Transverse colon (tissue), 4 donors: ENCODE results near the gene CDH11. TPM values are rescaled to one million over a fixed set of nuclear protein-coding genes. Genes with fewer than 3 reads are reported as not detected.

Experiments
- DNase-seq: peaks from one replicate; pipeline ENCODE4 v3.0.0-alpha.2; 2019
- H3K27ac ChIP-seq, 4 donors: fragments of 200-600 bp; sonication (generic); 2 replicates each; pipeline ENCODE4 v1.5.1; 2016 to 2018; ENCODE audit warnings: inconsistent platforms in 4 of 4
- H3K27me3 ChIP-seq: fragments of 200-600 bp; sonication (generic); 2 replicates; pipeline ENCODE4 v1.5.1; 2017; ENCODE audit warnings: inconsistent platforms
- H3K36me3 ChIP-seq, 4 donors: fragments of 200-600 bp; sonication (generic); 2 replicates each; pipeline ENCODE4 v1.5.1; 2017 to 2019; ENCODE audit warnings: inconsistent platforms in 4 of 4
- H3K4me1 ChIP-seq, 4 donors: fragments of 200-600 bp; sonication (generic); 2 replicates each; pipeline ENCODE4 v1.5.1; 2017 to 2020; ENCODE audit warnings: inconsistent platforms in 4 of 4
- H3K4me3 ChIP-seq, 4 donors: fragments of 200-600 bp; sonication (generic); 1 replicate in 1 of 4; 2 replicates in 3 of 4; pipeline versions ENCODE4 v1.5.1 to v1.6.1; 2017 to 2019; ENCODE audit warnings: inconsistent platforms in 4 of 4
- H3K9me3 ChIP-seq, 2 donors: fragments of 200-600 bp; sonication (generic); 2 replicates each; pipeline ENCODE4 v1.5.1; 2017 to 2019; ENCODE audit warnings: inconsistent platforms in 2 of 2
- EP300 ChIP-seq: sonication (generic); formaldehyde crosslinking; IDR thresholded peaks from one replicate; pipeline ENCODE4 v1.6.1; 2017; ENCODE audit warnings: antibody characterized with exemption, low read depth
- POLR2A ChIP-seq: fragments of 450-650 bp; IDR thresholded peaks from one replicate; pipeline ENCODE4 v1.6.1; 2016; ENCODE audit warnings: antibody characterized with exemption, mild to moderate bottlenecking, moderate library complexity
- POLR2AphosphoS5 ChIP-seq, 3 donors: sonication (generic); formaldehyde crosslinking; IDR thresholded peaks; one replicate each; pipeline ENCODE4 v1.6.1; 2016; ENCODE audit warnings: antibody characterized with exemption in 3 of 3
- WGBS, 2 donors: methylation state at CpG; one replicate each; pipeline ENCODE4 v1.1.5; 2018; ENCODE audit warnings: low coverage in 1 of 2; 5-methylcytosine and 5-hydroxymethylcytosine counted together
- in situ Hi-C, 4 donors: fragments of 200-750 bp; cut with MboI; loops; one replicate each; pipeline versions ENCODE4 v1.15.0 to v1.15.1; 2017; ENCODE audit warnings: low sequenced_read_pairs in 3 of 4, low pct_ligation_motif_present in 1 of 4, low pct_unique_long_range_greater_than_20kb in 1 of 4
- intact Hi-C: fragments of 100-400 bp; cut with DNase I; formaldehyde crosslinking; loops from one replicate; pipeline ENCODE4 v1.15.1; 2023; ENCODE audit warnings: low total_unique reads
- total RNA-seq, 4 donors: library from RNA; depleted of rRNA; stranded (reverse); fragments of >200 nt; gene quantifications; one replicate each; pipeline ENCODE4 v1.1.0, GENCODE V29; 2016
- TF ChIP-seq, protein P1 (sequence below), 5 experiments: fragments of 200-600 bp in 3 of 5; fragments of 450-650 bp in 2 of 5; sonication (generic) in 3 of 5; IDR thresholded peaks; 1 replicate in 2 of 5; 2 replicates in 3 of 5; pipeline ENCODE4 v1.5.1; 2016 to 2017; ENCODE audit warnings: antibody characterized with exemption in 5 of 5, inconsistent platforms in 3 of 5, mild to moderate bottlenecking in 2 of 5, moderate library complexity in 1 of 5

The CDH11 gene
- total RNA-seq, 4 donors from 2014 or later = 8.2 to 141 (median 9.2) TPM

DNA sequence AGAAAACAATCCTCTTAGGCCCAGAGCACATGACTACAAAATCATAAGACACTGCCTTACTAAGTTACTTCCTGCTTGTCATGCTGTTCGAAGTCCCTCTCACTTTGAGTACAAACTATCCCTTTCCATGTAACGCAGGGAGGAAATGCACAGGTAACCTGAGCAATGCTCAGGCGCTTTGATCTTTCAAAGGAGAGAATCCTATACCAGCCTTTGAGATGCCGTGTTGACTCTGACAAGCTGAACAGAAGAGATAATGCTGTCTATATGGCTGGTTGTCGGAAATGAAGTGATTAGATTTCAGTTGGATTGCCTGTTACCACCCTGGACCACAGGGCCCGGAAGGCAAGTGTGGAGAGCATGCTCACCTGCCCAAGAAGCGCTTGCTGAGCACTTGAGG lies 75.9 kb downstream of the CDH11 start:
- WGBS, 2 donors = 82 to 83% methylated on average over 6 to 7 of the region's 7 CpGs
- no peaks in the 10 kb centered on the region for H3K9me3 ChIP-seq
- H3K4me1 ChIP-seq = no peaks in the 10 kb centered on the region
- H3K27ac ChIP-seq = no peak overlapping the region
- in situ Hi-C loops (no loop called here), intact Hi-C loops (no loop called here)
- TF ChIP-seq EP300 (no peak), POLR2A (no peak), POLR2AphosphoS5 (IDR thresholded peaks at IDR 0.05) (no peak)
- TF ChIP-seq, protein P1, sequence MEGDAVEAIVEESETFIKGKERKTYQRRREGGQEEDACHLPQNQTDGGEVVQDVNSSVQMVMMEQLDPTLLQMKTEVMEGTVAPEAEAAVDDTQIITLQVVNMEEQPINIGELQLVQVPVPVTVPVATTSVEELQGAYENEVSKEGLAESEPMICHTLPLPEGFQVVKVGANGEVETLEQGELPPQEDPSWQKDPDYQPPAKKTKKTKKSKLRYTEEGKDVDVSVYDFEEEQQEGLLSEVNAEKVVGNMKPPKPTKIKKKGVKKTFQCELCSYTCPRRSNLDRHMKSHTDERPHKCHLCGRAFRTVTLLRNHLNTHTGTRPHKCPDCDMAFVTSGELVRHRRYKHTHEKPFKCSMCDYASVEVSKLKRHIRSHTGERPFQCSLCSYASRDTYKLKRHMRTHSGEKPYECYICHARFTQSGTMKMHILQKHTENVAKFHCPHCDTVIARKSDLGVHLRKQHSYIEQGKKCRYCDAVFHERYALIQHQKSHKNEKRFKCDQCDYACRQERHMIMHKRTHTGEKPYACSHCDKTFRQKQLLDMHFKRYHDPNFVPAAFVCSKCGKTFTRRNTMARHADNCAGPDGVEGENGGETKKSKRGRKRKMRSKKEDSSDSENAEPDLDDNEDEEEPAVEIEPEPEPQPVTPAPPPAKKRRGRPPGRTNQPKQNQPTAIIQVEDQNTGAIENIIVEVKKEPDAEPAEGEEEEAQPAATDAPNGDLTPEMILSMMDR (IDR thresholded peaks at IDR 0.05) = no peak
- no peak overlapping the region for H3K4me3 ChIP-seq
- no peak for DNase-seq
- no peaks in the 10 kb centered on the region for H3K27me3 ChIP-seq
- H3K36me3 ChIP-seq = no peaks in the 10 kb centered on the region

DNA sequence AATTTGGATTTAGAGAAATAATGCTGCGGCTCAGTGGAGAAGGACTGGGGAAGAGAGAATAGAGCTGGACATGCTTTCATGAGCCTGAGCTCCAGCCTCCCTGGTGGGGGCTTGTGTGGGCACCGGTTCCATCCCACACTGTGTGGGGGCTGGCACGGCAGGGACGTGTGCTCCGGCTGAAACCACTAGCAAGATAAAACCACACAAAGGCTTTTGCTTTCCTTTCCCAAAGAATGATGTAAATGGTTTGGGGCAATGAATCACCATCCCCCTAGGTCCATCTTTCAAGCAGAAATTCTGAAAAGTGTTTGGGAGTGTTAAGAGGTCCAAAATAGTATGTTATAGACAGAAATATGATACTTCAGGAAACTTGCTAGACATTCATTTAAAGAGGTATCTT lies 77.0 kb downstream of the CDH11 start:
- no peaks in the 10 kb centered on the region for H3K9me3 ChIP-seq
- no peaks in the 10 kb centered on the region for H3K36me3 ChIP-seq
- in situ Hi-C loops (no loop called here), intact Hi-C loops (no loop called here)
- H3K27me3 ChIP-seq = no peaks in the 10 kb centered on the region
- no peaks in the 10 kb centered on the region for H3K4me1 ChIP-seq
- H3K4me3 ChIP-seq = no peak overlapping the region
- no peak for DNase-seq
- 67% methylated on average over 5 of the region's 5 CpGs; no CpG with 5 or more reads in 1 of the 2 donors for WGBS, 2 donors
- no peak overlapping the region for H3K27ac ChIP-seq
- TF ChIP-seq POLR2AphosphoS5 (IDR thresholded peaks at IDR 0.05) (no peak), EP300 (no peak), POLR2A (no peak)
- TF ChIP-seq, protein P1 (IDR thresholded peaks at IDR 0.05) = no peak

DNA sequence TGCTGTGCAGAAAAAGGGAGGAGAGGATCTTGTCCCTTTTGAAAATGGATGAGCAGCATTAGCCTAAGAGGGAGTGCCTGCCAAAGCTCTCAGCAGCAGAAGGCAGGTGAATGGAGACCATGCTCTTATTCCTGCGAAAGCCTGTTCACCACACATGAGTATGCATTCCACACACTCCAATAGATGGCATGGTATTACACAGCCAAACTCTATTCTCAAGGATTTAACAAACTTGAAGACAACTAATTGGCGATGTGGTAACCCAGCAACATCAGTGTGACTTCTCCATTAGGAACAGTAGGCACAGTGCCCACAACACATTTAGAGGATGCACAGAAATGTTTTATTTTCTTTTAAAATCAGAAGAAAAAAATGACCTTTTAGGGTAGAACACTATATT lies 77.8 kb downstream of the CDH11 start:
- intact Hi-C loops = no loop called here

DNA sequence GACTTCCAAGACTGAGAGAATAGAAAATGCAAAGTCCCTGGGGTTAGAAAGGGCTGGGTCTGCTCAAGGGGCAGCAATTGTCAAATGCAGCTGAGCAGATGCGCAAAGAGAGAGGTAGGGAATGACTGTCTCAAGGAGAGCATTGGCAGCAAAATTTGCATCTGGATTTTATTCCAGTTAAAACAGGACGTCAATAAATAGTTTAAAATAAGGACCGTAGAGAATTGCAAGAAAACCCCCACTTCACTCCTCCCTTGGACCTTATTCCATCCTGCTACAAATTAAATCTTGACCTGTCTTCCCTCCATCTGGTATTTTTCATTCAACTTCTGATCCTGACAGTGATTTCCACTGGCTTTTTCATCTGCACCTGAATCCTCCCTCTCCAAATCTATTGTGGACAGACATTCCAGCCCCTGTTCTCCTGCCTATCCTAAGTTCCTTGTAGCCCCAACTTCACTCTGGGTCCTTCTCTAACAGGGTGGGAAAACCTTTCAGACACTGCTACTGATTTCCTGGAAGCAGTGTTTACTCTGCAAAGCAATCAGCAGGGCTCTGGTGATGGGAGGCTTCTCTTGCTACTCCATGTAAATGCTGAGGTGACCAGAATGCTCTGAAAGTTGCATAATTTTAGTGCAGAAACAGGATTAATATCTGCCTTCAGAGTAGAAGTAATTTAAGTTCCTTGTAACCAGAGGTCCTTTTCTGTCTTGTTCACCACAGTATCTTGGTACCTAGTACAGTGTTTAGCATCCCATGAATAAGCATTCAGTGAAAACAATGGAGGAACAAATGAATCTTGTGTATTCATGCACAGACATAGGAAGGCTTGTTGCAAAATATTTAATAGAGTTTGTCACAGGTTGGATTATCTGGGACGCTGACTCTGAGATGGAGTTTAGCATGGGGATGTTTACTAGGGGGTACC lies 79.2 kb downstream of the CDH11 start:
- TF ChIP-seq, protein P1 (IDR thresholded peaks at IDR 0.05) = no peak
- TF ChIP-seq POLR2AphosphoS5 (IDR thresholded peaks at IDR 0.05) = no peak
- TF ChIP-seq EP300 = no peak
- no peak for TF ChIP-seq POLR2A
- no peaks in the 10 kb centered on the region for H3K36me3 ChIP-seq
- DNase-seq = no peak
- intact Hi-C loops = no loop called here
- H3K27me3 ChIP-seq = no peaks in the 10 kb centered on the region
- H3K4me3 ChIP-seq = no peak overlapping the region
- no peak overlapping the region for H3K27ac ChIP-seq
- WGBS, 2 donors = 78 to 80% methylated on average over 3 to 4 of the region's 4 CpGs
- in situ Hi-C loops = no loop called here
- no peaks in the 10 kb centered on the region for H3K9me3 ChIP-seq
- H3K4me1 ChIP-seq = no peaks in the 10 kb centered on the region

More for the DNA sequence above, 77.8 kb downstream of the CDH11 start:
- TF ChIP-seq POLR2AphosphoS5 (IDR thresholded peaks at IDR 0.05) (no peak), POLR2A (no peak), EP300 (no peak)
- TF ChIP-seq, protein P1 (IDR thresholded peaks at IDR 0.05) = no peak
- no peaks in the 10 kb centered on the region for H3K9me3 ChIP-seq
- no peak overlapping the region for H3K27ac ChIP-seq
- H3K27me3 ChIP-seq = no peaks in the 10 kb centered on the region
- no peaks in the 10 kb centered on the region for H3K36me3 ChIP-seq
- in situ Hi-C loops = no loop called here
- no peak overlapping the region for H3K4me3 ChIP-seq
- DNase-seq = no peak
- WGBS, 2 donors = 86% methylated on average over 2 of the region's 2 CpGs; no CpG with 5 or more reads in 1 of the 2 donors
- H3K4me1 ChIP-seq = no peaks in the 10 kb centered on the region
